K562 (cell line): ENCODE measurements around the gene GNA15.

Experiments
- E2F6 ChIP-seq, 2 experiments: IDR thresholded peaks; 2 replicates each; pipeline ENCODE4 v1.6.1; 2011; ENCODE audit warnings: borderline replicate concordance in 1 of 2, control low read depth in 1 of 2, low read depth in 1 of 2, low read length in 1 of 2, mild to moderate bottlenecking in 1 of 2, mixed read lengths in 1 of 2, moderate library complexity in 1 of 2; ENCODE audit not compliant: insufficient read depth in 1 of 2, insufficient read length in 1 of 2, poor library complexity in 1 of 2, severe bottlenecking in 1 of 2; ENCODE audit errors: extremely low read depth in 1 of 2
- RBBP5 ChIP-seq: fragments of 200-600 bp; sonication (generic); IDR thresholded peaks from 2 replicates; pipeline ENCODE4 v1.6.1; 2012; ENCODE audit warnings: borderline replicate concordance, mild to moderate bottlenecking, low read length, control low read depth, inconsistent platforms; ENCODE audit not compliant: insufficient read depth, poor library complexity, severe bottlenecking
- SRF ChIP-seq, 2 experiments: fragments of 250-450, 450-650 bp in 1 of 2; sonication (Bioruptor Pico) in 1 of 2; sonication (generic) in 1 of 2; formaldehyde crosslinking; IDR thresholded peaks; 2 replicates each; pipeline versions ENCODE4 v1.5.0 to v1.5.1; 2020 to 2022; ENCODE audit warnings: mild to moderate bottlenecking in 1 of 2, missing genetic modification reagents in 1 of 2
- ZNF263 ChIP-seq: sonication (generic); formaldehyde crosslinking; IDR thresholded peaks from 2 replicates; pipeline ENCODE4 v1.8.0; 2022; ENCODE audit warnings: mild to moderate bottlenecking, missing genetic modification reagents, borderline replicate concordance

DNA sequence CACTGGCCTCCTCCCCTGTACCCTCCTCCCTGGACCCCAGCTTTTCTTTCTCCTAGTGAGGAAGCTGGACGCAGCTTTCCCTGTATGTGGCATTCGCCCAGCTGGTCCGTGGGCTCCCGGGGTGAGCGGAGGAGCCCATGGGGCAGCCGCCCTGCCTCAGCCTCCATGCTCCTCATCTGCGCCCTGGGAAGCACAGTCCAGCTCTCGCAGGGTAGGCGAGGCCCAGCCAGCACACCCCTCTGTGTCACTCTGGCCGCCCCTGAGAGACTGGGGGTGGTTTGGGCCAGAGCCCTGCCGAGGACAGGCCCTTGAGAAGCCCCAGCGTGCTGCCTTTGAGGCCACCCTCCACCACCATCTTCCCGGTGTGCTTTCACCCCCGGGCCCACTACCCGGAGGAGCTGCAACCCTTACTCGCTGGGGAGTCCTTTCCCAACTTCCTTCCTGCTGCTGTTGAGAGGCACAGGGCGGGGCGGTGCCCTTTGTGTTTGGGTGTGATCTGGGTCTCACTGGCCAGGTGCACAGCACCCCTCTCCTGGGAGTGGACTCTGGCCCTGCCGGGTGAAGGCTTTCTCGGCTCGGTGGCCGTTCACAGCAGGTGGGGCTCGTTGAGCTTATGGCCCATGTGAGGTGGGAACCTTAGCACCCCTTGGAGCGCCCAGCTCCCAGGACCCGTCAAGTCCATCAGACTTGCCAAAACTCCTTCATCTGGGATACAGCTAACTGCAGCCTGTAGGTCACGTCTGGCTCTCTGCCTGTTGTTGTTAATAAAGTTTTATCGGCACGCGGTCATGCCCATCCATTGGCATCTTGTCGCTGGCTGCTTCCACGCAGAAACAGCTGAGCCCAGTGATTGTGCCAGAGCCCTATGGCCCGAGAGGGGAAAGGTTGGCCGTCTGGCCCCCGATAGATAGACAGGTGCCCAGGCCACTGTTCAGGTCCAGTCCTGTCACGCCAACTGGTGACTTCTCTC is 53.1 kb downstream of the GNA15 start:
- TF ChIP-seq E2F6 (IDR thresholded peaks at IDR 0.05; ENCODE audit: borderline replicate concordance in 1 of 2, extremely low read depth in 1 of 2, insufficient read depth in 1 of 2, insufficient read length in 1 of 2, low read depth in 1 of 2, low read length in 1 of 2, poor library complexity in 1 of 2, severe bottlenecking in 1 of 2) (no peak), RBBP5 (no peak), ZNF263 (no peak), SRF (CRISPR knock-in tag; IDR thresholded peaks at IDR 0.05) (no peak)
